ENCODE measurements around the gene AMN. TPM values are rescaled to one million over a fixed set of nuclear protein-coding genes. Genes with fewer than 3 reads are reported as not detected.

Gene AMN
- polyA plus RNA-seq, 1 of the 3 experiments (the other 2 are of a cell fraction) = 0.03 TPM

DNA sequence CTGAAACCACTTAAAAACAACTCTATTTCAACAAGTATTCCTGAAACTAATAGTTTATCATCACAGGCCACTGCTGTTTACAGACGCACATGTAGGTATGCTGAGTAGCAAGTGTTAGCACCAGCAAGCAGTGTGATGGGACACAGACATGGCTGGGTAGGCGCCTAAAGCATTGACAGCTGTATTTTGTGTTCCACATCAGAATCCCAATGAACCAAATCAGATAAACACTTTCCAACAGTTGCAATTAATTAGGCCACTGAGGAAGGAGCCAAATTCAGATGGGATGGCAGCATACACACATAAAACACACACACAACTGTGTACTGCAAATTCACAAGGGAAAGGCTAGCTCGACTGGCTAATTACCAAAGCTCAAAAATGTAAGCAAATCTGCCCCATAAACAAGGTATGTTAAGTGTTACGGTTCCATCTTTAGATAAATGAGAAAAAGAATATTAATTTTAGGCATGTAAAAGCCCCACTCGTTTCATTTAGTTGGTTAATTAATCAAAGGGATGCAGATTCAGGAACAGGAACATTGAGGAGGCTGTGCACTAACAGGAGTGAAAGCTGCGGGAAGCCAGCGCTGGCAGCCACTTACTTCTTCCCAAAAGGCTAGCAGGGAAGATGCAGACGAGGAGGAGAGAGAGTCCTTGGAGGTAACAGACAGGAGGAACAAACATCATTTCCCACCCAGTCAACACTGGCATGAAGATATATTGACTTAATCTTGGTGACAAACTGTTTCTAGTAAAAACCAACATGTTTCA is 33.4 kb downstream of the AMN start:
- Histone ChIP-seq H3K4me2 (no peak overlapping the region), H3K4me1 (ENCODE audit: control insufficient read depth in 1 of 2, insufficient read depth in 2 of 2, low read depth in 1 of 2, low read length in 1 of 2) (peaks cover 3 to 18% of the 10 kb centered on the region in 2 experiments; a peak in 1 of 4 replicates), H2AFZ (ENCODE audit: low read depth) (no peak overlapping the region), H3K27ac (ENCODE audit: low read depth in 2 of 2, low read length in 1 of 2) (no peak overlapping the region), H3K36me3 (replicated peaks in 1 of 2; ENCODE audit: control insufficient read depth in 1 of 2, insufficient read depth in 2 of 2, low read length in 1 of 2) (peaks cover 61 to 69% of the 10 kb centered on the region in 2 experiments), H3K4me3 (ENCODE audit: low read depth in 2 of 2, low read length in 1 of 2) (no peak overlapping the region), H3K79me2 (ENCODE audit: insufficient read depth) (no peaks in the 10 kb centered on the region), H3K9ac (no peak overlapping the region), H3K9me3 (no peaks in the 10 kb centered on the region), H3K27me3 (ENCODE audit: insufficient read depth) (no peaks in the 10 kb centered on the region), H4K20me1 (ENCODE audit: insufficient read depth) (no peaks in the 10 kb centered on the region), H3F3A (replicated peaks; ENCODE audit: insufficient read depth) (no peaks in the 10 kb centered on the region), H3K9me2 (no peaks in the 10 kb centered on the region)
- ChIA-PET POLR2A (no interaction called here), CTCF (interaction anchor here (1.3 to 1.7 kb wide), 2 partner anchors 17 to 101 kb away, joined by 3 to 6 read pairs; partner anchors contain the start of gene CDC42BPB)
- peak; percentile 60 for DNase-seq
- WGBS (ENCODE audit: low lambda C conversion rate) = 85% methylated on average over 8 of the region's 8 CpGs
- TF ChIP-seq CHD2 (IDR thresholded peaks at IDR 0.05; ENCODE audit: low read length, partially characterized antibody) (peak; percentile 61), JUND (IDR thresholded peaks at IDR 0.05) (no peak), NRF1 (IDR thresholded peaks at IDR 0.05; ENCODE audit: low read depth, low read length) (no peak), SMC3 (IDR thresholded peaks at IDR 0.05; ENCODE audit: low read depth, low read length) (no peak), GATA2 (CRISPR knock-in tag; IDR thresholded peaks at IDR 0.05) (peak; percentile 86), RAD21 (IDR thresholded peaks at IDR 0.05; ENCODE audit: low read length) (peak; percentile 5; the same call in 1 of the 2 replicates), GABPA (IDR thresholded peaks at IDR 0.05; ENCODE audit: low read depth) (no peak), TAF1 (IDR thresholded peaks at IDR 0.05; ENCODE audit: borderline replicate concordance, low read depth, low read length) (no peak), NFIC (IDR thresholded peaks at IDR 0.05; ENCODE audit: borderline replicate concordance) (no peak), MXI1 (IDR thresholded peaks at IDR 0.05; ENCODE audit: low read depth, low read length) (peak; percentile 90), FOXM1 (IDR thresholded peaks at IDR 0.05; ENCODE audit: low read depth) (no peak), EP300 (IDR thresholded peaks at IDR 0.05; ENCODE audit: borderline replicate concordance in 1 of 2, low read depth in 1 of 2, low read length in 1 of 2) (peak in 1 of 2 experiments; percentile 75; a peak in 2 of 4 replicates), RCOR1 (IDR thresholded peaks at IDR 0.05; ENCODE audit: low read length) (peak; percentile 95), FOXJ3 (CRISPR knock-in tag; IDR thresholded peaks at IDR 0.05) (0 out of 2 replicates have a peak, but pooled peaks have one; percentile 51)
- TF ChIP-seq, protein P1, sequence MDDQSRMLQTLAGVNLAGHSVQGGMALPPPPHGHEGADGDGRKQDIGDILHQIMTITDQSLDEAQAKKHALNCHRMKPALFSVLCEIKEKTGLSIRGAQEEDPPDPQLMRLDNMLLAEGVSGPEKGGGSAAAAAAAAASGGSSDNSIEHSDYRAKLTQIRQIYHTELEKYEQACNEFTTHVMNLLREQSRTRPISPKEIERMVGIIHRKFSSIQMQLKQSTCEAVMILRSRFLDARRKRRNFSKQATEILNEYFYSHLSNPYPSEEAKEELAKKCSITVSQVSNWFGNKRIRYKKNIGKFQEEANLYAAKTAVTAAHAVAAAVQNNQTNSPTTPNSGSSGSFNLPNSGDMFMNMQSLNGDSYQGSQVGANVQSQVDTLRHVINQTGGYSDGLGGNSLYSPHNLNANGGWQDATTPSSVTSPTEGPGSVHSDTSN (IDR thresholded peaks at IDR 0.05) = no peak
- TF ChIP-seq, protein P2, sequence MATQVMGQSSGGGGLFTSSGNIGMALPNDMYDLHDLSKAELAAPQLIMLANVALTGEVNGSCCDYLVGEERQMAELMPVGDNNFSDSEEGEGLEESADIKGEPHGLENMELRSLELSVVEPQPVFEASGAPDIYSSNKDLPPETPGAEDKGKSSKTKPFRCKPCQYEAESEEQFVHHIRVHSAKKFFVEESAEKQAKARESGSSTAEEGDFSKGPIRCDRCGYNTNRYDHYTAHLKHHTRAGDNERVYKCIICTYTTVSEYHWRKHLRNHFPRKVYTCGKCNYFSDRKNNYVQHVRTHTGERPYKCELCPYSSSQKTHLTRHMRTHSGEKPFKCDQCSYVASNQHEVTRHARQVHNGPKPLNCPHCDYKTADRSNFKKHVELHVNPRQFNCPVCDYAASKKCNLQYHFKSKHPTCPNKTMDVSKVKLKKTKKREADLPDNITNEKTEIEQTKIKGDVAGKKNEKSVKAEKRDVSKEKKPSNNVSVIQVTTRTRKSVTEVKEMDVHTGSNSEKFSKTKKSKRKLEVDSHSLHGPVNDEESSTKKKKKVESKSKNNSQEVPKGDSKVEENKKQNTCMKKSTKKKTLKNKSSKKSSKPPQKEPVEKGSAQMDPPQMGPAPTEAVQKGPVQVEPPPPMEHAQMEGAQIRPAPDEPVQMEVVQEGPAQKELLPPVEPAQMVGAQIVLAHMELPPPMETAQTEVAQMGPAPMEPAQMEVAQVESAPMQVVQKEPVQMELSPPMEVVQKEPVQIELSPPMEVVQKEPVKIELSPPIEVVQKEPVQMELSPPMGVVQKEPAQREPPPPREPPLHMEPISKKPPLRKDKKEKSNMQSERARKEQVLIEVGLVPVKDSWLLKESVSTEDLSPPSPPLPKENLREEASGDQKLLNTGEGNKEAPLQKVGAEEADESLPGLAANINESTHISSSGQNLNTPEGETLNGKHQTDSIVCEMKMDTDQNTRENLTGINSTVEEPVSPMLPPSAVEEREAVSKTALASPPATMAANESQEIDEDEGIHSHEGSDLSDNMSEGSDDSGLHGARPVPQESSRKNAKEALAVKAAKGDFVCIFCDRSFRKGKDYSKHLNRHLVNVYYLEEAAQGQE (IDR thresholded peaks at IDR 0.05; ENCODE audit: low read depth, low read length) = no peak
- TF ChIP-seq, protein P3, sequence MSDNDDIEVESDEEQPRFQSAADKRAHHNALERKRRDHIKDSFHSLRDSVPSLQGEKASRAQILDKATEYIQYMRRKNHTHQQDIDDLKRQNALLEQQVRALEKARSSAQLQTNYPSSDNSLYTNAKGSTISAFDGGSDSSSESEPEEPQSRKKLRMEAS (IDR thresholded peaks at IDR 0.05; ENCODE audit: low read depth) = no peak
- TF ChIP-seq, protein P4, sequence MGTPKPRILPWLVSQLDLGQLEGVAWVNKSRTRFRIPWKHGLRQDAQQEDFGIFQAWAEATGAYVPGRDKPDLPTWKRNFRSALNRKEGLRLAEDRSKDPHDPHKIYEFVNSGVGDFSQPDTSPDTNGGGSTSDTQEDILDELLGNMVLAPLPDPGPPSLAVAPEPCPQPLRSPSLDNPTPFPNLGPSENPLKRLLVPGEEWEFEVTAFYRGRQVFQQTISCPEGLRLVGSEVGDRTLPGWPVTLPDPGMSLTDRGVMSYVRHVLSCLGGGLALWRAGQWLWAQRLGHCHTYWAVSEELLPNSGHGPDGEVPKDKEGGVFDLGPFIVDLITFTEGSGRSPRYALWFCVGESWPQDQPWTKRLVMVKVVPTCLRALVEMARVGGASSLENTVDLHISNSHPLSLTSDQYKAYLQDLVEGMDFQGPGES (IDR thresholded peaks at IDR 0.05; ENCODE audit: low read depth, low read length) = no peak
- TF ChIP-seq, protein P5, sequence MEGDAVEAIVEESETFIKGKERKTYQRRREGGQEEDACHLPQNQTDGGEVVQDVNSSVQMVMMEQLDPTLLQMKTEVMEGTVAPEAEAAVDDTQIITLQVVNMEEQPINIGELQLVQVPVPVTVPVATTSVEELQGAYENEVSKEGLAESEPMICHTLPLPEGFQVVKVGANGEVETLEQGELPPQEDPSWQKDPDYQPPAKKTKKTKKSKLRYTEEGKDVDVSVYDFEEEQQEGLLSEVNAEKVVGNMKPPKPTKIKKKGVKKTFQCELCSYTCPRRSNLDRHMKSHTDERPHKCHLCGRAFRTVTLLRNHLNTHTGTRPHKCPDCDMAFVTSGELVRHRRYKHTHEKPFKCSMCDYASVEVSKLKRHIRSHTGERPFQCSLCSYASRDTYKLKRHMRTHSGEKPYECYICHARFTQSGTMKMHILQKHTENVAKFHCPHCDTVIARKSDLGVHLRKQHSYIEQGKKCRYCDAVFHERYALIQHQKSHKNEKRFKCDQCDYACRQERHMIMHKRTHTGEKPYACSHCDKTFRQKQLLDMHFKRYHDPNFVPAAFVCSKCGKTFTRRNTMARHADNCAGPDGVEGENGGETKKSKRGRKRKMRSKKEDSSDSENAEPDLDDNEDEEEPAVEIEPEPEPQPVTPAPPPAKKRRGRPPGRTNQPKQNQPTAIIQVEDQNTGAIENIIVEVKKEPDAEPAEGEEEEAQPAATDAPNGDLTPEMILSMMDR (IDR thresholded peaks at IDR 0.05) = no peak
- TF ChIP-seq, protein P6, sequence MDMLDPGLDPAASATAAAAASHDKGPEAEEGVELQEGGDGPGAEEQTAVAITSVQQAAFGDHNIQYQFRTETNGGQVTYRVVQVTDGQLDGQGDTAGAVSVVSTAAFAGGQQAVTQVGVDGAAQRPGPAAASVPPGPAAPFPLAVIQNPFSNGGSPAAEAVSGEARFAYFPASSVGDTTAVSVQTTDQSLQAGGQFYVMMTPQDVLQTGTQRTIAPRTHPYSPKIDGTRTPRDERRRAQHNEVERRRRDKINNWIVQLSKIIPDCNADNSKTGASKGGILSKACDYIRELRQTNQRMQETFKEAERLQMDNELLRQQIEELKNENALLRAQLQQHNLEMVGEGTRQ (IDR thresholded peaks at IDR 0.05; ENCODE audit: borderline replicate concordance, low read depth, low read length) = no peak
- TF ChIP-seq, protein P7, sequence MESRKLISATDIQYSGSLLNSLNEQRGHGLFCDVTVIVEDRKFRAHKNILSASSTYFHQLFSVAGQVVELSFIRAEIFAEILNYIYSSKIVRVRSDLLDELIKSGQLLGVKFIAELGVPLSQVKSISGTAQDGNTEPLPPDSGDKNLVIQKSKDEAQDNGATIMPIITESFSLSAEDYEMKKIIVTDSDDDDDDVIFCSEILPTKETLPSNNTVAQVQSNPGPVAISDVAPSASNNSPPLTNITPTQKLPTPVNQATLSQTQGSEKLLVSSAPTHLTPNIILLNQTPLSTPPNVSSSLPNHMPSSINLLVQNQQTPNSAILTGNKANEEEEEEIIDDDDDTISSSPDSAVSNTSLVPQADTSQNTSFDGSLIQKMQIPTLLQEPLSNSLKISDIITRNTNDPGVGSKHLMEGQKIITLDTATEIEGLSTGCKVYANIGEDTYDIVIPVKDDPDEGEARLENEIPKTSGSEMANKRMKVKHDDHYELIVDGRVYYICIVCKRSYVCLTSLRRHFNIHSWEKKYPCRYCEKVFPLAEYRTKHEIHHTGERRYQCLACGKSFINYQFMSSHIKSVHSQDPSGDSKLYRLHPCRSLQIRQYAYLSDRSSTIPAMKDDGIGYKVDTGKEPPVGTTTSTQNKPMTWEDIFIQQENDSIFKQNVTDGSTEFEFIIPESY (IDR thresholded peaks at IDR 0.05; ENCODE audit: borderline replicate concordance, low read depth) = no peak
